NCI-H1436 treated with DMSO at 0.1 percent for 48 hours (cell line): ENCODE data around the gene HOXB9.

Source experiments
- DNase-seq: peaks from one replicate; lab custom pipeline; 2025; lab: John Stamatoyannopoulos, UW

The HOXB9 gene

DNA sequence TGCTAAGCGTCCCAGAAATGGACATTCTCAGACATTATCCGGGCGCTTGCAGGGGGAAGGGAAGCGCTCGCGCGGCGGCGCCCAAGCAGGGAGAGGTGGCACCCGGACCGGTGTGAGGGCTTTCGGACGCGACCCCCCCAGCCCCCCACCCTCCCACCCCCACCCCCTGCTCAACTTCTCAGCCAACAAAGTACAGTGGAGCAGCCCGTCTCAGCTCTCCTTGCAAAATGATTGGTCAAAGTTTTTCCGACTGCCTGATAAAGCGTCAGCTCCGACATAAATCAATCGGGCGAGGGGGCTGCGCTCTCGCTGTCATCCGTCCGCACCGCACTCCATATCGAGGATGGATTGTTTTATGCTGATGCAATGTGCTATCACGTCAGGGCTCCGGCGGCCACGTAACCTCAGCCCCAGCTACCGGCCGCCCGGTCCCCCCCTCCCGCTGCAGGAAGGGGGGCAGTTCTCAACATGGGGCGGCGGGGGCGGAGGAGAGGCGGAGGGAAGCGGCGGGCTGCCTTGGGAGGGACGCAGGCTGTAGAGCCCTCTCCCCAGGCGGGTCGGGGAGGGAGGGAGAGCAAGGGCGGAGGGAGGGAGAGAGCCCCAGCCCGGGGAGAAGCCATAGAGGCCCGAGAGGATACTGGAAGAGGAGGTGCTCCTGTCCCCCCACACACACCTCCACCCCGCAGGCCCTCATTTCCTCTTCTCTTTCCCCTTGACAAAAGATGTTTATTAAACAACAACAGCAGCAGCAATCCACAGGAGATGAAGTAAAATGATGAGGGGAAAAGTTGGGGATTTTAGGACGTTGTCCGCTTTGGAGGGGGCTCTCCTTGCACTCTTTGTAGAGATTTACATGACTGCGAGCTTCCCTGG is at the start of gene HOXB9:
HOXB9 (minus strand) TSS at position 114 of the 873 bp plus-strand sequence; CDS start at position 25, 89 bp downstream.
- no peak for DNase-seq

DNA sequence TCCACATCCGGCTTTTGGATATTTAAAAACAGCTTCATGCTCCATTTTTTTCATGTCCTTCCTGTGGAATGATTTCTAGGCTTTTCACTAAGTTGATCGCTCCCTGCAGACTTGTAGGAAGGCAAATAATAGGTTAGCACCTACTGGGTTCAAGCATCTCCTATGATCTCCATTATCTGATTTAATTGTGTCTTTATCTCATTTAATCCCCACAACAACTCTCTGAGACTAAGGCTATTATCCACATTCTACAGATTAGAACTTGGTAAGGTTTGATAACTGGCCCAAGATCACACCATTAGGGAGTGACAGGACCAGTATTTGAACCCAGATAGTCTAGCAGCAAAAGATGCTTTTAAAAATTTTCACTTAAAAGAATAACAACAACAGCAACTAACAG is 46.2 kb upstream of the HOXB9 start:
- no peak for DNase-seq

DNA sequence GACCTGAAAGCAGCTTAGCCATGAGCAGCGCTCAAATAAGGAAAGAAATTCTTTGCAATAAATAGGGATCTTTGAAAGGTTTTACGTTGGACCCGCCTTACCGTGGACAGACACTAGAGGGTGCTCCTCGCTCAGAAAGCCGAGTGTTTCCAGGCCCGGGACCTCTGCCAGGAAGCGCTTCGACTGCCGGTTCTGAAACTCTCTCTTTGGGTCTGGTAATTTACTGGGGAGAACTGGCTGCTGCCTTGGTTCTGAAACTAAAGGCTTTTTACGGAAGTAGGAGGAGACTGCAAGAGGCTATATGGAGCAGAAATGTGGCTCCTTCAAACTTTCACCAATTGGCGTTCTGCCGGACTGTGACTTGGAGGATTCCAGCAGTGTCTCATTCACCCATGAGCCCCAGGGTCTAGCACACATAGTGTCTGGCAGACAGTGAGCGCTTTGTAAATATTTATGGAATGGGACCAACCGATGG is 45.6 kb upstream of the HOXB9 start:
- DNase-seq, result no peak

DNA sequence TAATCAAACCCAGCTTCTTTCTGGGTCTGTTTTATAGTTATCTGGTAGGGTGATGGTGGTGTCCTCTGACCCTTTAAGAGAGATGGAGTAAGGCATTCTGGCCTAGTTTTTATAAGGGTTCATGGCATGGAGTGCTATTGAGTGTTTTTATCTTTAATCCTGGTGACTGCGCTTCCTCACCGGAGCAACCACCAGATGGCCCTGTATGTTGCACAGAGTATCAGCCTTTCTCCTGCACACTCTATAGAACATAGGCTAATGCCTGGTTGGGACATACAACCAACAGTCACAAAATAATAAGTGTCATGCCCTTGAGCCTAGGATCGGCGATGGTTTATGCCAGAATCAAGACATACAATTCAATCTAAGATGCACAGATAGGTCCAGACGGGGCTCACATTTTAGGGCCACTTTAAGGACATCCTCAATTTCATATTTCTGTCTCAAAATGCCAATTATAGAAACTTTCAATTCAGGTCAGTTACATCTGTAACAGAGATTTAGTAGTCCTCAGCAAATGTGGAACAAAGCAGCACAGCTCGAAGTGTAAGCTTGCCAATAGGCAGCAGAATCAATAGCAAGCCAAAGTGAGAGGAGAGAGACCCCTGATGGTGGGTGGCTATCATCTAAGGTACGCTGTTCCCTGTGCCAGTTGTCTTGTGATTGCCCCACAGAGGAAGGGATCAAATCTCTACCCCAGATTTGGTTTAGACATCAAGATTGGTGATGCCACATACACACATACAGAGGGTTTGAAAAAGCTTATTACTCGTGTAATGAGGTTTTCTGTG is 37.2 kb upstream of the HOXB9 start:
- DNase-seq, result no peak

GRCh38 chr17:48655913-48656312 is 29.8 kb upstream of the HOXB9 start:
- DNase-seq, result no peak

DNA sequence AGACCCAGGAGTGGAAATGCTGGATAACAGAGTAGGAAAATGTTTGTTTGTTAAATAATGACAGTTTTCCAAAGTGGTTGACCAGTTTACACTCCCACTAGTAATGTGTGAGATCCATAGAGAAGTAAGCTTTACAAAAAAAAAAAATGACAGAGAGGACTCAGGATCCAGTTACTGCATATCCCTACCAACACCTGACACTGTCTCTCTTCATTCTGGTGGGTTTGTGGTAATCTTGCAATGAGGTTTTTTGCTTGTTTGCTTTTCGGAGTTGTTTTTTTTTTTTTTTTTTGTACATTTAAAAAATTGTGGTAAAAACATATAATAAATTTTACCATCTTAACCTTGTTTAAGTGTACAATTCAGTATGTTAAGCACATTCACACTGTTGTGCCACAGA is 23.6 kb upstream of the HOXB9 start:
- DNase-seq, result no peak

GRCh38 chr17:48647963-48648245 is 21.7 kb upstream of the HOXB9 start:
- DNase-seq, result no peak

- DNase-seq, result no peak
These were observed 21.2 kb upstream of the HOXB9 start for GRCh38 chr17:48647103-48647962.

DNA sequence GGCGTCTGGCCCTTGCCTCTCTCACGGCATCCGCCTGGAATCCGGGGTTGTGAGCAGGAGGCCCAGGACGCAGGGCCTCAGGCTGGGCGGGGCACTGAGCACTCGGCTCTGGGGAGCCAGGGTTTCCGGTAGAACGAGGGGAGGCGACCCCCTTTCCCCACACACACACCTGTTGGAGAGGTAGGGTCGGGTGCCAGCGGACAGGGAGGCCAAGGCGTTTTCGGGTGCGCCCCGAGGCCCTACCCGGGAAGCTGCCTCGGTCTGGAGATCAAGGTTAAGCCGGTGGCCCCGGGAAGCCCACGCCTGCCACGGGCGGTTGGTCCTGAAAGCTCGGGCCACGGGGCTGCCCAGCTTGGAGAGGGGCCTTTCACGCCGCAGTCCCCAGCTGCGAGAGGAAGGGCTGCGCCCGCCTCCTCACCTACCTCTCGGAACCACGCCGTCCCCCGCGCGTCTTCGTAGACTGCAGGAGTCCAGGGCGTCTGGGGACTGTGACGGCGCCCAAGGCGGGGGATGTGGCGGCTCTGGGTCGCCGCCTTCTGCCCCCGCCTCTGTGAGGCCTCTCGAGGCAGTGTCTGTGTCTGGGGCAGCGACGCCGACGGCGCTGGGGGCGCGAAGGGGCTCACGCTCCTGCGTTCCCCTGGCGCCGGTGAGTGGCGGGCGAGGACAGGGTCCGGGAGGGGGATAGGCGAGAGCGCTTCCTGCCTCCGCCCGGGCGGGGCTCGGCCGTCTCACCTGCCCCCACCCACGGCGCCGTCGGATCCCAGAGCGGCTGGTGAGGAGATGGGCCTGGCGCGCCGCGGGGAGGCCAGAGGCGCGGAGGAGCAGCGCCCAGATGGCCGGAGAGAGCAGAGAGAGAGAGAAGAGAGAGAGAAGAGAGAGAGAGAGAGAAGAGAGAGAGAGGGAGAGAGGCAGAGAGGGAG is 20.3 kb upstream of the HOXB9 start:
- DNase-seq, result no peak

- DNase-seq, result no peak
These were observed 19.6 kb upstream of the HOXB9 start for GRCh38 chr17:48645639-48646182.

DNA sequence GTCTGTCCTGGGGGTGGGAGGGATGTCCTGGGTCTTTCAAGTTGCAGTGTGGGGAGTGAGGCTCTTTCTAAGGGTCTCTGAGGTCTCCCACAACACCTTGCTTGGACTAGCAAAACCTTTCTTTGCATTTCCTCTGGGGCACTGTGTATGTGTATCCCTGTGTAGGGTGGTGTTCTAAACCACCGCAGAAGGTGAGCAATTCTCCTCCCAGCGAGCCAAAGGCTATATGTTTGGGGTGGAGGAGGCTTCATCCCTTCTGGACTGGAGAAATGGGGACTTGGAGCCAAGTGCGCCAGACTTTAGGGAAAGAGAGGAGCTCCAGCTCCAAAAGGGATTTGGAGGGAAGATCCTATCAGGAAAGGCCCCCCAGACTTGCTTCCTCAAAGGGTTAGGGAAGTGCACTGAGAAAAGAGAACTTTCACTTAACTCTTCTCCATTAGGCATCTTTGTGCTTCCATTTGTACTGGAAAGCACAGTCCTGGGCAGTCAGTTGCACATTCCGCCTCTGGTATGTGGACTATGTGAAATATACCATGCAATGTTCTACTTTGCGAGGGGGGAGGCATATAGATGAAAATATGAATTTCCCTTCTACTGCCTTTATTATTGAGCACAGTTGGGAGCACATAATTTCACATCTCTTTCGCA is 18.9 kb upstream of the HOXB9 start:
- no peak for DNase-seq

- no peak for DNase-seq
These were observed 18.0 kb upstream of the HOXB9 start for GRCh38 chr17:48644159-48644558.

DNA sequence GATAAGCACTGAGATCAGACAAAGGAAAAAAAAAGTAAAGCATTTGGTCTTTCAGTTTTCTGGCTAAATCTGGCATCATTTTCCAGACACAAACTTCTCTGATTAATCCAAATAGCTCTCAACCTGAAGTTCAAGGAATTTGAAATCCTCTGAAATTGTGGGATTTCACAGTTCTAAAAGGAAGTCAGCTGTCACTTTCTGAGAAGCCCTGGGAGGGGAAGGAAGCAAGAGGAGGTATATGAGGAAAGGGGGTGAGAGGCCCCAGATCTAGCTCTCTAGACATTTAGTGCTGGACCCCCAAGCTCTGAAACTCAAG is 17.5 kb upstream of the HOXB9 start:
- DNase-seq, result no peak

DNA sequence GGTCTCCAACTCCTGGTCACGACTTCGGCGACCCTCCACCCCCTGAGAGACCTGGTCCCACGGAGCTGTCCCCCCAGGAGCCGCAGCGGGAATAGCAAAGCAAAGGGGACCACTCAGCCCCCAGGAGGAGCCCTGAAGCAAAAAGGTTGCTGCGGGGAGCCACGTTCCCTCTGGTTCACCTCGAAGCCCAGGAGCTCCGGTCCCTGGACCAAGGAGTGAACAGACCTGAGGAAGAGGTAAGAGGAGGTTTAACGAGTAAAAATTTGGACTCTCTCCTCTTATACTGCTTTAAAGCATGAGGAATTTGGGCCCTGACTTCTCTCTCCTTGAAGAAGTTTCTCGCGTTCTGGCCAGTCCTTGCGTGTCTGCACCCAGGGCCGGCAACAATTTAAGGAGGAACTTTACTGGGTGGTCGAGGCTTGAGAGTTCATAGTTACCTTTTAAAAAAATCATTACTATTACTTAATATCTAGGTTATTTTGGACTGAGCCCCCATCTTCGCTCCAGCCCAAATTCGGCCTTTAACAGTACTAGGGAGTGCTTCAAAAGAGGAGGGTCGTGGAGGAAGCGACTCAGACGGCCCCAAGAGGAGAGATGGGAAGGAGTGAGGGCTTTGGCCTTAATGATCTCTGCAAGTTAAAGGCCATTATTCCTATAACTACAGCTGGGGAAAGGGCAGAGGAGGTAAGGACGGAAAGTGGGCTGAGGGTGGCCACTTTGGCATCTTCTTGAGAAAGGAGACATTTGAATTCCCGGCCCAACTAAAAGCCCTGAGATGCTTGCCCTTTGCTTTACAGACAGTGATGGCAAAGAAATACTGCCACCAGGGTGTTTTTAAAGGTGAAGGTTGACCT is 16.9 kb upstream of the HOXB9 start:
- DNase-seq, result no peak

- DNase-seq, result no peak
These were observed 16.1 kb upstream of the HOXB9 start for GRCh38 chr17:48642059-48642842.

- DNase-seq, result no peak
These were observed 15.4 kb upstream of the HOXB9 start for GRCh38 chr17:48641541-48642058.

DNA sequence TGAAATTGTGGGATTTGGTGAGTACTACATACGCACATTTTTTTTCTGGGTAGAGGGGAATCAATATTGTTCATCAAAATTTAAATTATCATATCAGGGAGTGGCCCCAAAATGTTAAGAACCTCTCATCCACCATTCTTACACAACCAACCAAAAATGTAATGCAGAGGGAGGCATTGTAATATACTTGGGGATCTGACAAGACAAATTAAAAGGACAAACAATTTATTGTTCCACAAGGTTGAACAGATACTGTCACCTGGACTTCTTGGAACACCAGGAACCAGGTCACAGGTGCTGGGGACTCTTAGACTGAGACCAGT is 14.7 kb upstream of the HOXB9 start:
- DNase-seq, result no peak

DNA sequence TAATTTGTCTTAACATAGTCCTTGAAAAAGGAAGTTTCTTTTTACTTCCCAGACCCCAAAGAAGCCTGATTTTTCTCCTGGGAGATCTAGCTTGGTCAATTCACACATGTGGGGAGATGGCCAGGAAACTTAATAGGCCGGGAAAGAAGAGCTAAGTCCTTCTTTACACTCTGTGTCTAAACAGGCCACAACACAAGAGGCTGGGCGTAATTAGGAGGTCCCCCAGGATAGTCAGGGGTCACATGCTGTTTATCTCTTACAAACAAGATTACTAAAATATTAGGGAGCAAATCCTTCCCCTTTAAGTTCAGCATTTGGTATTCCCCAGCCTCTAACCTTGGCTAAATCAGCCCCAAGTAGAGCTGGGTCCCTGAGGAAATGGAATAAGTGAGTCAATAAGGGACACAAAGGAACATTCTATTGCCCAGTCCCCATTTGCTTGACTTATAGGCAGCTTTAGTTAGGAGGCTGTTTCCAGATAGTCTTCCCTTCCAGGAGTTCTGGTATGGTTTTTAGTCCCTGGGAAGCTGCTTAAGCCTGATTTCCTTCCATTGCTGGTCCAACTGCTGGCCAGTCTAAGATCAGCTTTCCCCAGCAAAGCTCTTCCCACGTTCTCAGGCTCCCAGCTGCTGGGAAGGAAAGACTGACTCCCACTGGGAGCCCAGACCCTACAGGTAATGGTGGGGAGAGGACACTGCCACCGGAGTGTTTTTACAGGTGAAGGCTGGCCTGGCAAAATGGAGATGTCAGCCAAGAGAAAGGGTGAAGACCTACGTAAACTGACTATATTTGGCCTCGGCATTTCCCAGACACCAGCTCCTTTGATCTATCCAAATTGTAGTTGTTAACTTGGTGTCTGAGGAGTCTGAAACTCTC is 14.1 kb upstream of the HOXB9 start:
- no peak for DNase-seq
